Measurements from ENCODE around the gene EXOSC5. TPM values are rescaled to one million over a fixed set of nuclear protein-coding genes. Genes with fewer than 3 reads are reported as not detected.

EXOSC5 gene
- total RNA-seq, 1 donor from 2014 or later, result 12.2 TPM

- H3K27me3 Mint-ChIP-seq (ENCODE audit: low read depth), result no peaks in the 10 kb centered on the region
- peaks cover 14% of the 10 kb centered on the region for H3K4me1 Mint-ChIP-seq
- no peak overlapping the region for H3K4me3 Mint-ChIP-seq
- DNase-seq (ENCODE audit: low spot score in 2 of 2, unreplicated experiment in 2 of 2), result no peak
- H3K9me3 Mint-ChIP-seq, result no peaks in the 10 kb centered on the region
- no peak overlapping the region for H3K27ac Mint-ChIP-seq
- H3K36me3 Mint-ChIP-seq, result peaks cover 7% of the 10 kb centered on the region
- TF ChIP-seq CTCF (IDR thresholded peaks at IDR 0.05; ENCODE audit: unreplicated experiment), result no peak
Observed at GRCh38 chr19:41369769-41370168, 27.4 kb downstream of the EXOSC5 start.

GRCh38 chr19:41367848-41368301 lies 29.3 kb downstream of the EXOSC5 start:
- Mint-ChIP-seq H3K9me3 (no peaks in the 10 kb centered on the region), H3K36me3 (peaks cover 7% of the 10 kb centered on the region), H3K27me3 (ENCODE audit: low read depth) (no peaks in the 10 kb centered on the region), H3K4me3 (no peak overlapping the region), H3K4me1 (peaks cover 13% of the 10 kb centered on the region), H3K27ac (peak overlapping the region; percentile 86)
- no peak for DNase-seq (ENCODE audit: low spot score in 2 of 2, unreplicated experiment in 2 of 2)
- no peak for TF ChIP-seq CTCF (IDR thresholded peaks at IDR 0.05; ENCODE audit: unreplicated experiment)

GRCh38 chr19:41366089-41366488 lies 31.1 kb downstream of the EXOSC5 start:
- Mint-ChIP-seq H3K27me3 (ENCODE audit: low read depth) (no peaks in the 10 kb centered on the region), H3K4me3 (peak overlapping the region; percentile 16), H3K36me3 (peaks cover 3% of the 10 kb centered on the region), H3K4me1 (peaks cover 13% of the 10 kb centered on the region), H3K9me3 (no peaks in the 10 kb centered on the region), H3K27ac (no peak overlapping the region)
- no peak for TF ChIP-seq CTCF (IDR thresholded peaks at IDR 0.05; ENCODE audit: unreplicated experiment)
- DNase-seq (ENCODE audit: low spot score in 2 of 2, unreplicated experiment in 2 of 2), result no peak

- no peak for DNase-seq (ENCODE audit: low spot score in 2 of 2, unreplicated experiment in 2 of 2)
- no peaks in the 10 kb centered on the region for H3K9me3 Mint-ChIP-seq
- peaks cover 3% of the 10 kb centered on the region for H3K36me3 Mint-ChIP-seq
- peak overlapping the region; percentile 88 for H3K4me3 Mint-ChIP-seq
- H3K27me3 Mint-ChIP-seq (ENCODE audit: low read depth), result no peaks in the 10 kb centered on the region
- peaks cover 13% of the 10 kb centered on the region for H3K4me1 Mint-ChIP-seq
- no peak for TF ChIP-seq CTCF (IDR thresholded peaks at IDR 0.05; ENCODE audit: unreplicated experiment)
- H3K27ac Mint-ChIP-seq, result peak overlapping the region; percentile 99
Observed at GRCh38 chr19:41364524-41365391, 32.4 kb downstream of the EXOSC5 start.

- Mint-ChIP-seq H3K36me3 (peaks cover 3% of the 10 kb centered on the region), H3K27ac (peak within 1 kb of the TSS; percentile 99), H3K4me3 (peak within 1 kb of the TSS; percentile 88), H3K4me1 (peaks cover 13% of the 10 kb centered on the region), H3K9me3 (no peaks in the 10 kb centered on the region), H3K27me3 (ENCODE audit: low read depth) (no peaks in the 10 kb centered on the region)
- no peak for TF ChIP-seq CTCF (IDR thresholded peaks at IDR 0.05; ENCODE audit: unreplicated experiment)
- peak; percentile 94 to 96 for DNase-seq (ENCODE audit: low spot score in 2 of 2, unreplicated experiment in 2 of 2)
Observed at GRCh38 chr19:41363753-41364523, 33.2 kb downstream of the EXOSC5 start, which contains the start of gene B9D2. B9D2 (minus strand) TSS chr19:41364149; CDS start chr19:41363519, 630 bp downstream.

Data from mesothelial cell of epicardium (in vitro differentiated cells).